Heart left ventricle (tissue), 16 donors: ENCODE data around the gene PTK7. TPM values are rescaled to one million over a fixed set of nuclear protein-coding genes. Genes with fewer than 3 reads are reported as not detected.

Source experiments
- ATAC-seq, 4 donors: fragments of 200-7000 bp; cut with Tn5 transposase; one replicate each; pipeline ENCODE4 v1.9.1; 2020 to 2022; ENCODE audit warnings: moderate library complexity in 4 of 4, mild to moderate bottlenecking in 3 of 4, moderate number of reproducible peaks in 1 of 4
- DNase-seq, 5 donors: peaks; one replicate each; pipeline ENCODE4 v3.0.0-alpha.2; 2020
- H3K27ac ChIP-seq, 12 donors: fragments of 200-600 bp; sonication (generic) in 4 of 12; one replicate each; pipeline versions ENCODE4 v1.5.0 to v1.8.0; 2016 to 2022; ENCODE audit warnings: mild to moderate bottlenecking in 2 of 12
- H3K27me3 ChIP-seq, 9 donors: fragments of 200-600 bp; sonication (generic) in 2 of 9; one replicate each; pipeline versions ENCODE4 v1.5.1 to v1.8.0; 2016 to 2022; ENCODE audit warnings: mild to moderate bottlenecking in 3 of 9
- H3K36me3 ChIP-seq, 9 donors: fragments of 200-600 bp; sonication (generic) in 2 of 9; one replicate each; pipeline versions ENCODE4 v1.5.0 to v1.8.0; 2018 to 2022; ENCODE audit warnings: mild to moderate bottlenecking in 2 of 9
- H3K4me1 ChIP-seq, 12 donors: fragments of 200-600 bp; sonication (generic) in 4 of 12; one replicate each; pipeline versions ENCODE4 v1.5.0 to v1.8.0; 2016 to 2022; ENCODE audit warnings: mild to moderate bottlenecking in 3 of 12
- H3K4me3 ChIP-seq, 12 donors: fragments of 200-600 bp; sonication (generic) in 4 of 12; one replicate each; pipeline versions ENCODE4 v1.5.0 to v1.8.0; 2017 to 2022; ENCODE audit warnings: mild to moderate bottlenecking in 9 of 12, moderate library complexity in 4 of 12
- H3K9me3 ChIP-seq, 12 donors: fragments of 200-600 bp; sonication (generic) in 4 of 12; one replicate each; pipeline versions ENCODE4 v1.5.0 to v1.8.0; 2016 to 2022; ENCODE audit warnings: mild to moderate bottlenecking in 1 of 12
- POLR2A ChIP-seq, 2 donors: fragments of 450-650 bp; IDR thresholded peaks; one replicate each; pipeline ENCODE4 v1.6.1; 2017; ENCODE audit warnings: antibody characterized with exemption in 2 of 2, mild to moderate bottlenecking in 2 of 2, moderate library complexity in 2 of 2
- WGBS, 4 donors: extraction: QIAGEN DNeasy Blood & Tissue Kit in 2 of 4; methylation state at CpG; one replicate each; pipeline versions ENCODE4 v1.1.5 to v1.1.7; 2013 to 2018; 5-methylcytosine and 5-hydroxymethylcytosine counted together
- intact Hi-C, 10 donors: fragments of 100-400 bp; cut with DNase I; formaldehyde crosslinking; loops; one replicate each; pipeline versions ENCODE4 v1.11.1 to v1.14.2; 2022
- polyA plus RNA-seq, 2 donors: library from polyadenylated mRNA; stranded (reverse); fragments of 200-250 nt; gene quantifications; one replicate each; pipeline ENCODE4 v1.2.3, GENCODE V29; 2013
- total RNA-seq, 9 donors: library from RNA; depleted of rRNA in 2 of 9; stranded (reverse); fragments of >200 nt in 2 of 9; fragmentation: NEBNext Ultra II Directional in 3 of 9; extraction: Animal tissue kit (Norgen Biotek cat#: 25700) in 3 of 9; gene quantifications; one replicate each; pipeline versions ENCODE4 v1.1.0 to v1.2.4, GENCODE V29; 2016 to 2023
- TF ChIP-seq, protein P1 (sequence below), 12 donors: fragments of 200-600 bp; sonication (generic) in 4 of 12; IDR thresholded peaks; one replicate each; pipeline versions ENCODE4 v1.5.0 to v1.8.0; 2018 to 2022; ENCODE audit warnings: antibody characterized with exemption in 12 of 12, mild to moderate bottlenecking in 5 of 12
- donor health status: ischemic (EF 13 %, LVEDD 7.1; RV severe dilation, severe dysfunction).
- donor health status: healthy with polysubstance abuse.
- donor health status: DM: no; HTN: yes; CAD: no.
- donor health status: DM: no; HTN: no; CAD: no.
- donor health status: ischemic (EF 25% LVEDD 6.9; RV normal size, moderate dysfunction).
- donor health status: ischemic (EF 25% LVEDD 5.7; RV mildly dilated, moderate dysfunction).
- donor health status: healthy.
- donor health status: DM: yes; HTN: yes; CAD: no.
- donor health status: ischemic (EF 35%, LVEDD 5.7; RV mildly dilated, moderate dysfunction).
- donor health status: nonischemic (EF 11% LVEDD 7.7; RV severe dilation, severe dysfunction).
- donor health status: DM: yes; HTN: yes; CAD: no.
- donor health status: PGD.
- donor health status: ischemic (EF 29% LVEDD 5.4; RV normal size, mild dysfunction).
- donor health status: nonischemic (EF 23%, LVEDD 6.1; RV moderate dilation, normal function).

The PTK7 gene
- total and polyA plus RNA-seq, 11 donors = 1.4 to 10.4 (median 1.9) TPM

DNA sequence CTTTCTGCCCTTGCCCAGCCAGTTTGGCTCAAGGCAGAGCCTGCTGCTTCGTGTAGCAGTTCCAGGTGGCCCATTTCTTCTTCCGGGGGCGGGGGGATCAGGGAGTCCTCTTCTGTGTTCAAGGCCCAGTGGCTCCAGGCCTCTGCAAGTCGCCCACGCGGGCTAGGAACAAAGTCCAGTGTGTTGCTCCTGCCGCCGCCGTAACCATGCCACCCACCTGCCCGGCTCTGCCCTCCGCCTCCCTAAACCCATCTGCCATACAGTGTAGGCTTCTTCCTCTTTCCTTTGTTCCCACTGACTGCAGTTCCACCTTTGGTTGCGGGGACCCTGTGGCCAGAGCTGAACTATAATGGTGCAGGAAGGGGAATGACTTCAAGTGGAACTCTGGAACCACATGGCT, 51.1 kb downstream of the PTK7 start:
- H3K27ac ChIP-seq = no peak overlapping the region
- peaks cover 0 to 13% (median 2%) of the 10 kb centered on the region in 12 donors for H3K4me1 ChIP-seq
- TF ChIP-seq, protein P1, sequence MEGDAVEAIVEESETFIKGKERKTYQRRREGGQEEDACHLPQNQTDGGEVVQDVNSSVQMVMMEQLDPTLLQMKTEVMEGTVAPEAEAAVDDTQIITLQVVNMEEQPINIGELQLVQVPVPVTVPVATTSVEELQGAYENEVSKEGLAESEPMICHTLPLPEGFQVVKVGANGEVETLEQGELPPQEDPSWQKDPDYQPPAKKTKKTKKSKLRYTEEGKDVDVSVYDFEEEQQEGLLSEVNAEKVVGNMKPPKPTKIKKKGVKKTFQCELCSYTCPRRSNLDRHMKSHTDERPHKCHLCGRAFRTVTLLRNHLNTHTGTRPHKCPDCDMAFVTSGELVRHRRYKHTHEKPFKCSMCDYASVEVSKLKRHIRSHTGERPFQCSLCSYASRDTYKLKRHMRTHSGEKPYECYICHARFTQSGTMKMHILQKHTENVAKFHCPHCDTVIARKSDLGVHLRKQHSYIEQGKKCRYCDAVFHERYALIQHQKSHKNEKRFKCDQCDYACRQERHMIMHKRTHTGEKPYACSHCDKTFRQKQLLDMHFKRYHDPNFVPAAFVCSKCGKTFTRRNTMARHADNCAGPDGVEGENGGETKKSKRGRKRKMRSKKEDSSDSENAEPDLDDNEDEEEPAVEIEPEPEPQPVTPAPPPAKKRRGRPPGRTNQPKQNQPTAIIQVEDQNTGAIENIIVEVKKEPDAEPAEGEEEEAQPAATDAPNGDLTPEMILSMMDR (IDR thresholded peaks at IDR 0.05) = no peak
- TF ChIP-seq POLR2A (IDR thresholded peaks at IDR 0.05) = no peak
- no peaks in the 10 kb centered on the region for H3K9me3 ChIP-seq
- ATAC-seq (no peak), DNase-seq (no peak)
- H3K27me3 ChIP-seq = no peaks in the 10 kb centered on the region
- 93 to 97% (median 93%) methylated on average over 9 to 12 of the region's 12 CpGs for WGBS, 4 donors
- intact Hi-C loops = loop anchor here in 4 of 10 donors (5.0 to 10.0 kb wide), 3 partner anchors 50 to 120 kb away; partner anchors contain the start of gene PTK7 (in 2 of the 4)
- no peak overlapping the region for H3K4me3 ChIP-seq
- no peaks in the 10 kb centered on the region for H3K36me3 ChIP-seq

DNA sequence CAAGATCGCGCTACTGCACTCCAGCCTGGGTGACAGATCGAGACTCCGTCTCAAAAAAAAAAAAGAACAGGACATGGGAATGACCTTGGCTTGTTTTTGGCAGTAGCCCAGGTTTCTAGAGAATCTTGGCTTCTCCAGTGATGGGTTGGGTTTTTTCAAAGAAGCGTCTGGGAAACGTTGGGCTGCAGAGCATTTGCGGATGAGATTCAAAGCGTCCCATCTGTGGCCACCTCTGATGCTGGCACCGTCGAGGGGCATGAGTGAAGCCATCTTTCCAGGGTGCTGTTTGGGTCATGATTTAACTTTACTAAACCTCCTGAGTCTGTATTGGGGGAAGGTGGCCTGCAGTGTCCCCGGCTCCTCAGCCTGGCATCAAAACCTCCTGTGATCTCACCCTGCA, 51.8 kb downstream of the PTK7 start:
- Histone ChIP-seq H3K27ac (no peak overlapping the region), H3K36me3 (no peaks in the 10 kb centered on the region), H3K27me3 (no peaks in the 10 kb centered on the region), H3K4me1 (peaks cover 0 to 13% (median 1%) of the 10 kb centered on the region in 12 donors), H3K4me3 (no peak overlapping the region), H3K9me3 (no peaks in the 10 kb centered on the region)
- DNase-seq = peak in 1 of 5 donors; percentile 44
- no peak for TF ChIP-seq POLR2A (IDR thresholded peaks at IDR 0.05)
- TF ChIP-seq, protein P1 (IDR thresholded peaks at IDR 0.05) = no peak
- intact Hi-C loops = loop anchor here in 4 of 10 donors (5.0 to 10.0 kb wide), 3 partner anchors 51 to 121 kb away; partner anchors contain the start of gene PTK7 (in 2 of the 4)
- 28 to 37% (median 32%) methylated on average over 11 of the region's 11 CpGs for WGBS, 4 donors
- peak in 1 of 4 donors; percentile 23 for ATAC-seq

DNA sequence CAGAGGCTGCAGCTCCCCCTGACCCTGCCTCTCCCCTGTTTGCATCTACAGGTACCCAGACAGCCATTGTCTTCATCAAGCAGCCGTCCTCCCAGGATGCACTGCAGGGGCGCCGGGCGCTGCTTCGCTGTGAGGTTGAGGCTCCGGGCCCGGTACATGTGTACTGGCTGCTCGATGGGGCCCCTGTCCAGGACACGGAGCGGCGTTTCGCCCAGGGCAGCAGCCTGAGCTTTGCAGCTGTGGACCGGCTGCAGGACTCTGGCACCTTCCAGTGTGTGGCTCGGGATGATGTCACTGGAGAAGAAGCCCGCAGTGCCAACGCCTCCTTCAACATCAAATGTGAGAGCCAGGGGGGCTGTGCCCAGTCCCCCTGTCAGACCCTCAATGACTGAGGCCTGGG, 52.8 kb downstream of the PTK7 start:
- WGBS, 4 donors = 77 to 96% (median 86%) methylated on average over 6 to 16 of the region's 16 CpGs
- Histone ChIP-seq H3K4me1 (peaks cover 0 to 10% (median 1%) of the 10 kb centered on the region in 12 donors), H3K9me3 (no peaks in the 10 kb centered on the region), H3K27me3 (no peaks in the 10 kb centered on the region), H3K27ac (no peak overlapping the region), H3K4me3 (no peak overlapping the region), H3K36me3 (no peaks in the 10 kb centered on the region)
- no peak for TF ChIP-seq POLR2A (IDR thresholded peaks at IDR 0.05)
- TF ChIP-seq, protein P1 (IDR thresholded peaks at IDR 0.05) = no peak
- DNase-seq = no peak
- ATAC-seq = no peak
- intact Hi-C loops = loop anchor here in 4 of 10 donors (1.0 to 10.0 kb wide), 4 partner anchors 52 to 122 kb away; partner anchors contain the start of gene PTK7 (in 2 of the 4)

DNA sequence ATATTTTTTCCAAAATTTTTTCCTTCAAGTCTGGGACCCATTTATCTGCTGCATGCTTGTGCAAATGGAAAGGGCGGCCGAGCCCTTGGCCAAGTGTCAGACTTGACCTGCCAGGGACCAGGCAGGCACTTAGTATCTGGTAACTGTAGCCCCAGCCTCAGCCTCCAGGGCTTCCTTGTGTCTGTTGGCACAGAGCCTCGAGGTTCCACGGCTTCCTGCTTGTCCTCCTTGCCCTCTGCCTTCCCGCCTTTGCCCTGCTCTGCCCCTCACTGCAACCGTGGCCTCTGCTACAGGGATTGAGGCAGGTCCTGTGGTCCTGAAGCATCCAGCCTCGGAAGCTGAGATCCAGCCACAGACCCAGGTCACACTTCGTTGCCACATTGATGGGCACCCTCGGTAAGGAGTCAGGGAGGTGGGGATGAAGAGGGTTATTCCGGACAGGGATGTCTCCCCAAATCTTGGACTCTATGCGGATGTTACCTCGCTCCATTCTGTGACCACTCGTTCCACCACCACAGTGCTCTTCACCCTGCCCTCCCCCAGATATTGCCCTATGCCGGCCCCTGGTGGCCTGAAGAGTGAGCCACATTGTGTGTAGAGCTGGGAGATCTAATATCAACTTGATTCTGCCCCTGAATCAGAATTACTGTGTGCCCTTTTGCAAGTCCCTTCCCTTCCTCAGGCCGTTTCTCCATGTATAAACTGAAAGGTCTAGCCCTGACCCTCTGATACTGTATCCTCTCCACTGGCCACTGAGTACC, 53.5 kb downstream of the PTK7 start:
- peak; percentile 63 to 85 (median 77) for ATAC-seq
- no peak overlapping the region for H3K4me3 ChIP-seq

More for the DNA sequence above, 53.5 kb downstream of the PTK7 start:
- WGBS, 4 donors = 44 to 64% (median 55%) methylated on average over 15 of the region's 15 CpGs
- Histone ChIP-seq H3K27me3 (no peaks in the 10 kb centered on the region), H3K27ac (no peak overlapping the region), H3K4me1 (peaks cover 0 to 10% (median 1%) of the 10 kb centered on the region in 12 donors), H3K36me3 (no peaks in the 10 kb centered on the region), H3K9me3 (no peaks in the 10 kb centered on the region)
- DNase-seq = peak in 1 of 5 donors; percentile 50
- TF ChIP-seq, protein P1 (IDR thresholded peaks at IDR 0.05) = peak; percentile 17 to 60 (median 47)
- no peak for TF ChIP-seq POLR2A (IDR thresholded peaks at IDR 0.05)
- intact Hi-C loops = loop anchor here in 4 of 10 donors (1.0 to 10.0 kb wide), 4 partner anchors 52 to 122 kb away; partner anchors contain the start of gene PTK7 (in 3 of the 4)
